GM12801 (cell line): ENCODE results near the gene ERC1.

Experiments used
- CTCF ChIP-seq: IDR thresholded peaks from one replicate; pipeline ENCODE4 v1.5.1; 2011; ENCODE audit warnings: control low read depth; ENCODE audit not compliant: insufficient read length; ENCODE audit errors: extremely low read depth

ERC1 gene

GRCh38 chr12:1383758-1384157, 392.7 kb downstream of the ERC1 start:
- no peak for TF ChIP-seq CTCF

- TF ChIP-seq CTCF, result no peak
Measured at GRCh38 chr12:1384910-1385309, 393.9 kb downstream of the ERC1 start.

- TF ChIP-seq CTCF, result no peak
Measured at GRCh38 chr12:1391722-1392121, 400.7 kb downstream of the ERC1 start.

GRCh38 chr12:1395421-1395955, 404.5 kb downstream of the ERC1 start:
- no peak for TF ChIP-seq CTCF

GRCh38 chr12:1398673-1399072, 407.6 kb downstream of the ERC1 start:
- TF ChIP-seq CTCF, result no peak

- no peak for TF ChIP-seq CTCF
Measured at GRCh38 chr12:1401891-1402290, 410.9 kb downstream of the ERC1 start.

- no peak for TF ChIP-seq CTCF
Measured at GRCh38 chr12:1403417-1403816, 412.4 kb downstream of the ERC1 start.

GRCh38 chr12:1405619-1406018, 414.6 kb downstream of the ERC1 start:
- no peak for TF ChIP-seq CTCF
